GM19438 (cell line): Measurements from ENCODE around the gene COASY.
"Not testable (repeated sequence)": the region's sequence is repeated elsewhere in the genome, so short reads cannot be mapped to it uniquely, and the experiment has no call there.

Experiments
- ATAC-seq: cut with Tn5 transposase; IDR thresholded peaks from one replicate; pipeline ENCODE4 v1.9.1; 2021; ENCODE audit warnings: low read depth; ENCODE audit not compliant: unreplicated experiment

The COASY gene

DNA sequence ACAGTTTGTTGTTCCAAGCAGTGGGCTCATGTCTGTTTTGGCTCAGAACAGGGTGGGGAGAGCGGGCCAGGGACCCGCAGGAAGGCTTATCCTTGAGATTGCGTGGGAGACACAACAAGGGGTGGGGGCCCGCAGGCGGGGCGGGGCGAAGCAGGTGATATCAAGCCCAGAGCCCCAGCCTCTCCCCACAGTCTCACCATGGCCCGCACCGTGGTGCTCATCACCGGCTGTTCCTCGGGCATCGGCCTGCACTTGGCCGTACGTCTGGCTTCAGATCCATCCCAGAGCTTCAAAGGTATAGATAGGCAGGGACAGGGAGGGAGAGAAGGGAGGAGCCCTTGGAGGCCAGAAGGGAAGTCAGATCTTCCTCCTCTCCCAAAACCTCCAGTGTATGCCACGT lies 9.2 kb upstream of the COASY start, which contains the start of gene HSD17B1:
TSS of gene HSD17B1 (plus strand) at position 188 of the 400 bp plus-strand sequence. CDS start at position 199, 11 bp downstream.
- ATAC-seq = not testable (repeated sequence)

DNA sequence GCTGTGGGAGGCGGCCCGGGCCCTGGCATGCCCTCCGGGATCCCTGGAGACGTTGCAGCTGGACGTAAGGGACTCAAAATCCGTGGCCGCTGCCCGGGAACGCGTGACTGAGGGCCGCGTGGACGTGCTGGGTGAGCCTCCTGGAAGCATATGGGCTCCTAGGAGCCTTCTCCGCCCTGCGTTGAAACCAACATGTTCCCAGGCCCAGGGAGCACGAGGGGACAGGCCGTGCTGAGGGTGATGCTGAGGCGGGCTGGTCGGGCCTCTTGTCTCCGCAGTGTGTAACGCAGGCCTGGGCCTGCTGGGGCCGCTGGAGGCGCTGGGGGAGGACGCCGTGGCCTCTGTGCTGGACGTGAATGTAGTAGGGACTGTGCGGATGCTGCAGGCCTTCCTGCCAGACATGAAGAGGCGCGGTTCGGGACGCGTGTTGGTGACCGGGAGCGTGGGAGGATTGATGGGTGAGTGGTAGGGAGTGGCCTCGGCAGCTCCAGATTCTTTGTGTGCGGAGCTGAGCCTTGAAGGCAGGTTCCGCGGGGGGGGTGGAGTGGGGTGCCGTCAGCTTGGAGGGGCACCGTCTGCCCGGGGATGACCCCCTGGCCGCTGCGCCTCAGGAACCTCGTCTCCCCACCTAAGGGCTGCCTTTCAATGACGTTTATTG lies 8.7 kb upstream of the COASY start:
- no peak for ATAC-seq

DNA sequence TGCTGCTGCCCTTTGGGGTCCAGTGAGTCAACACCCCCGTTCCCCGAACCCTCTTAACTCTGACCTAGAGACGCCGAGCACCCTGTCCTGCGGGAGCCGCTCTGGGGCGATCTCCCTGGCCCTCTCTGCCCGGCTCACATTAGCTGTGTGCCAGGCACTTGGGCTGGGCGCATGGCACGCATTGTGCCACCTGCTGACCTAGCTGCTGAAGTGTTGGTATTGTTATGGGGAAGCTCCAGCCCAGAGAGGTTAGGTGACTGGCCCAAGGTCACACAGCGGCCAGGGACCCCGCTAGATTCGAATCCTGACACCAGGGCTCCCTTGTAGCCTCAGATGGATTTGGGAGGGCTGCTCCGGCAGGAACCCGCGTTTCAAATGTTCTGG lies 8.1 kb upstream of the COASY start:
- no peak for ATAC-seq

DNA sequence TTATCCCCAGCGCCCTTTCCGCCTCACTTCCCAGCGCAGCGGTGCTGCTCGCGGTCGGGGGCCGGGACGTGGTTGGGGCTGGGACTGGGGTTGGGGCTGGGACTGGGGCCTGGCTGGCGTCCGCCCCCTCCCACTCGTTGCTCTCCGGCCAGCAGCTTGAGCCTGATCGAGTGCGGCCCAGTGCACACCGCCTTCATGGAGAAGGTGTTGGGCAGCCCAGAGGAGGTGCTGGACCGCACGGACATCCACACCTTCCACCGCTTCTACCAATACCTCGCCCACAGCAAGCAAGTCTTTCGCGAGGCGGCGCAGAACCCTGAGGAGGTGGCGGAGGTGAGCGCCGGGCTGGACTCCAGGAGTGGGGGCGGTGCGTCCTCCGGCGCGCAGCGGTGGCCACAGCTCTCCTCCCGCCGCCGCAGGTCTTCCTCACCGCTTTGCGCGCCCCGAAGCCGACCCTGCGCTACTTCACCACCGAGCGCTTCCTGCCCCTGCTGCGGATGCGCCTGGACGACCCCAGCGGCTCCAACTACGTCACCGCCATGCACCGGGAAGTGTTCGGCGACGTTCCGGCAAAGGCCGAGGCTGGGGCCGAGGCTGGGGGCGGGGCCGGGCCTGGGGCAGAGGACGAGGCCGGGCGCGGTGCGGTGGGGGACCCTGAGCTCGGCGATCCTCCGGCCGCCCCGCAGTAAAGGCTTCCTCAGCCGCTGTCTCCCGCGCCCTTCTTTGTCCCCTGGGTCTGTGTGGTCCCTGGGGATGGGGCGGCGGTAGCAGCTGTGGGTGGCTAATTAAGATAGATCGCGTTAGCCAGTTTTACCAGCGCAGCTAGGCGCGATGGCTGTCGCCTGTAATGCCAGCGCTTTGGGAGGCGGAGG lies 7.5 kb upstream of the COASY start:
- ATAC-seq = peak; percentile 83

DNA sequence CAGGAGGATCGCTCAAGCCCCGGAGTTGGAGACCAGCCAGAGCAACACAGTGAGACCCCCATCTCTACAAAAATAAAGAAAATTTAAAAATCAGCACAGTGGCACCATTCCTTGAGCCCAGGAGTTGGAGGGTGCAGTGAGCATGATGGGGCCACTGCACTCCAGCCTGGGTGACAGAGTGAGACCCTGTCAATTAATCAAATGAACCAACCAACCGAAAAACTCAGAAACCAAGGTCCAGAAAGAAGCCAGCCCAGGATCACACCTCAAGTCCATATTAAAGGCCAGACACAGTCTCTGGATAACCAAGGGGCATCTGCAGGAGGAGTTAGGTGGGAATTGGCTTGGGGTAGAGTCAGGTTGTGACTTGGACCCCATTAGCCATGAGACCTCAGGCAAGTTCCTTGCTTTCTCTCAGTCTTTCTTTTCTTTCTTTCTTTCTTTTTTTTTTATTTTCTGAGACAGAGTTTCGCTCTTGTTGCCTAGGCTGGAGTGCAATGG lies 6.8 kb upstream of the COASY start:
- ATAC-seq = no peak

DNA sequence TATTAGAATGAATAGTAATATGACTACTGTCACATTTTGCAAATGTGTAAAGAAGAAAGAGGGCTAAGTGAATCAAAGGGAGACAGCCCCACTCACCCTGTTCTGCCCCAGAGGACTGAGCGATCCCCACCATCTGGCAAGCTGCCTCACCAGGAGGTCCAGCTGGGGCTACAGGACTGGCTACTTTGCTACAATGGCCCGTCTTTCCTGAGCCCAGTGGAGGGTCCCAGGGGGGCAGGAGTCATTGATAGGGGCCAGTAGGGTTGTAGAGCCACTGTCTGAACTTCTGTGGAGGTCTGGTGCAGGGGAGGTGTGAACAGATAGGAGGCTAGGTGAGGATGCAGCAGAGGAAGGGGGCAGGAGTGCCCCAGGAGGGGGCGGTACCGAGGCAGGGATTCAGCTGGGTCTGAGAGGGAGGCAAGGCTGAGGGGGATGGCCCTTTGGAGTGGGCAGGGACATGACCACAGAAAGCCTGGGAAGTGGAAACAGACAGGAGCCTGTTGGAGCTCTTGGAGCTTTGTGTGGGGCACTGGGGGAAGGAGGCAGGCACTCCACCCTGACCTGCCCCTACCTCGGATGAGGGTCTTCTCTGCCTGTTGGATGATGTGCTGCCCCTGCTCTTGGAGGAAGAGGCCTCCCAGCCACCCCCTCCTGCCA lies 5.9 kb upstream of the COASY start:
- ATAC-seq = not testable (repeated sequence)

DNA sequence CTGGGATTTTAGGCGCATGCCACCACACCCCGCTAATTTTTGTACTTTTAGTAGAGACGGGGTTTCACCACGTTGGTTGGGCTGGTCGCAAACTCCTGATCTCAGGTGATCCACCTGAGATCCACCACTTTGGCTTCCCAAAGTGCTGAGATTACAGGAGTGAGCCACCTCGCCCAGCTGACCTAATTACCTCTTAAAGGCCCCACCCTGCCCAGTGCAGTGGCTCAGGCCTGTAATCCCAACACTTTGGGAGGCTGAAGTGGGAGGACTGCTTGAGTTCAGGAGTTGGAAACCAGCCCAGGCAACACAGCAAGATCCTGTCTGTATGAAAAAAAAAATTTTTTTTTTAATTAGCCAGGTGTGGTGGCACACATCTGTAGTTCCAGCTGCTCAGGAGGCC lies 2.9 kb upstream of the COASY start:
- no peak for ATAC-seq

DNA sequence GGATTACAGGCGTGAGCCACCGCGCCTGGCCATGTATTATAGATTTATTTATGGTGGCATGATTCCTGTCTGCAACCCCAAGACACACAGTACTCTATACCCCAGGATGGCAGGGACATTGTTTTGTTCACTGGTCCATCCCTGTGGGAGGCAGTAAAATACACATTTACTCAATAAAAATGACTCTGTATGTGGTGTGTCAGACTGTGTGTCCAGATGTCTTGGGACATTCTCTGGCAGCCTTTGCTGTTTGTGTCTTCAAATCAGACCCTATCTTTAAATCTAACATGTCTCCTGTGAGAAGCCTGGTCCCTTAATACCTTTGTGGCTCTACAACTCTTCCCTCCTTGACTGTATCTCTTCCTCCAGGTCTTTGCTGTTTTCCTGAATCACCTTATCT lies 1.7 kb upstream of the COASY start:
- ATAC-seq = no peak

DNA sequence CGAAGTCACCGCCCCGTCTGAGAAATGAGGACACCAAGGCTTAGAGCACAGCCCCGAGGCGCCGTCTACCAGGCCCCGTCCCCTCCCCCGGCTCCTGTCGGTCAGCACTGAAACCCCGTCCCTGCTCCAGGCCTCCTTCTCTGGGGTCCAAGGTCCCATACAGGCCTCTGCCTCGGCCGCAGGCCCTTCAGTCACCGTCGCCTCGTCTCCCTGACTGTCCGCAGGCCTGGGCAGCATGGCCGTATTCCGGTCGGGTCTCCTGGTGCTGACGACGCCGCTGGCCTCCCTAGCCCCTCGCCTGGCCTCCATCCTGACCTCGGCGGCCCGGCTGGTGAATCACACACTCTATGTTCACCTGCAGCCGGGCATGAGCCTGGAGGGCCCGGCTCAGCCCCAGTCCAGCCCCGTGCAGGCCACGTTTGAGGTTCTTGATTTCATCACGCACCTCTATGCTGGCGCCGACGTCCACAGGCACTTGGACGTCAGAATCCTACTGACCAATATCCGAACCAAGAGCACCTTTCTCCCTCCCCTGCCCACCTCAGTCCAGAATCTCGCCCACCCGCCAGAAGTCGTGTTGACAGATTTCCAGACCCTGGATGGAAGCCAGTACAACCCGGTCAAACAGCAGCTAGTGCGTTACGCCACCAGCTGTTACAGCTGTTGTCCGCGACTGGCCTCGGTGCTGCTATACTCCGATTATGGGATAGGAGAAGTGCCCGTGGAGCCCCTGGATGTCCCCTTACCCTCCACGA lies 617 bp downstream of the COASY start:
- no peak for ATAC-seq

DNA sequence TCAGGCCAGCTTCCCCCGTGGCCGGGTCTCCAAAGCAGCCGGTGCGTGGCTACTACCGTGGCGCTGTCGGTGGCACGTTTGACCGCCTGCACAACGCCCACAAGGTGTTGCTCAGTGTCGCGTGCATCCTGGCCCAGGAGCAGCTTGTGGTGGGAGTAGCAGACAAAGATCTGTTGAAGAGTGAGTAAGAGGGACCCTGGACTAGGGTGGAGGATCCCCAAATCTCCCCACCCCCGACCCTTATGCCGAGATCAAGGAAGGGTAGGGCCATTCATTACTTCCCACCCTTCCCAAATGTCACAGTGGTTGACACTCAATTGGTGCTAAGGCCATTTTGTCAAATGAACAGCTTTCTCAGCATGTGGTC lies 1.2 kb downstream of the COASY start:
- no peak for ATAC-seq

DNA sequence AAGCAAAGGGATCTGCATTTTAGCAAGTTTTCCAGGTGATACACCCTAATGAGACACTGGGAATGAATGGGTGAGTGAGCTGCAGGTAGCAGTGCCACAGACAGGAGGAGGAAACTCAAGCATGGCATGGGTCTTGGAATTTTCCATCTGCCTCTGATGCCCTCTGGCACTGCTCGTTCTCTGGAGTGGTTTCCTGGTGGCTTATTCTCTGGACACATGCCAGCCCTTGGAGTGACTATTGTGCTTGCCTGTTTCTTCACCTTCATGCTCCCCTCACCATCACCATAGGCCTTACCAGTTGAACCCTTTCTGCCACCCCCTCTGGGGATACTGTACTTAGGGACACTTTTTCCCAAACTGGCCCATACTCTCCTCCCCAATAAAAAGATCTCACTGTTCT lies 1.6 kb downstream of the COASY start:
- ATAC-seq = no peak

DNA sequence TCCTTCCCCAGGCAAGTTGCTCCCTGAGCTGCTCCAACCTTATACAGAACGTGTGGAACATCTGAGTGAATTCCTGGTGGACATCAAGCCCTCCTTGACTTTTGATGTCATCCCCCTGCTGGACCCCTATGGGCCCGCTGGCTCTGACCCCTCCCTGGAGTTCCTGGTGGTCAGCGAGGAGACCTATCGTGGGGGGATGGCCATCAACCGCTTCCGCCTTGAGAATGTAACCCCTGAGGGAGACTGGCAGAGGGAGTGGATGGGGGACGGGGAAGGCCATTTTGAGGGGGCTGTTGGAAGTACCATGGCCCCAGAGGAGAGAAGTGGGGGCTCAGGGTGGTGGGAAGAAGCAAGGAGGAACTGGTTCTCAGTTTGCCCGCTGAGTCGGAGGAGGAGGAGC lies 2.0 kb downstream of the COASY start:
- ATAC-seq = no peak

DNA sequence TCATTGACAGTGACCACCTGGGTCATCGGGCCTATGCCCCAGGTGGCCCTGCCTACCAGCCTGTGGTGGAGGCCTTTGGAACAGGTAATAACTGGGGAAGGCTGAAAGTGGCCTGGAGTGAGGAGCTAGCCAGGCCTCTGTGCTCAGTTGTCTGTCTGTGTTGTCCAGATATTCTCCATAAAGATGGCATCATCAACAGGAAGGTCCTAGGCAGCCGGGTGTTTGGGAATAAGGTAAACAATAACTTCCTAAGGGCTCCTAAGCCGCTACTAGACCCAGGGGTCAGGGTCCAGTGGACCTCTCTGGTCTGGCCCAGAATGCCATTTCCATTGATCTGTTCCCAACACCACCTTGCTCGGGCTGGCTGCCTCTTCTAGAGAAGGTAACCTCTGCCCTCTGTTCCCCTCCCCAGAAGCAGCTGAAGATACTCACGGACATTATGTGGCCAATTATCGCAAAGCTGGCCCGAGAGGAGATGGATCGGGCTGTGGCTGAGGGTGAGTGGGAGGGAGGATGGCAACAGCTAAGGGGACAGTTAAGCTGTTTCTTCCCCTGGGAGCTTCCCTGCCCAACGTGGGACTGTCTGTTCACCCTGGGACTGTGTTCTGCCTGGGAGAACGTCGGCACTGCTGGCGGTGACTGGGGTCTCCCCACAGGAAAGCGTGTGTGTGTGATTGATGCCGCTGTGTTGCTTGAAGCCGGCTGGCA lies 3.0 kb downstream of the COASY start:
- no peak for ATAC-seq

DNA sequence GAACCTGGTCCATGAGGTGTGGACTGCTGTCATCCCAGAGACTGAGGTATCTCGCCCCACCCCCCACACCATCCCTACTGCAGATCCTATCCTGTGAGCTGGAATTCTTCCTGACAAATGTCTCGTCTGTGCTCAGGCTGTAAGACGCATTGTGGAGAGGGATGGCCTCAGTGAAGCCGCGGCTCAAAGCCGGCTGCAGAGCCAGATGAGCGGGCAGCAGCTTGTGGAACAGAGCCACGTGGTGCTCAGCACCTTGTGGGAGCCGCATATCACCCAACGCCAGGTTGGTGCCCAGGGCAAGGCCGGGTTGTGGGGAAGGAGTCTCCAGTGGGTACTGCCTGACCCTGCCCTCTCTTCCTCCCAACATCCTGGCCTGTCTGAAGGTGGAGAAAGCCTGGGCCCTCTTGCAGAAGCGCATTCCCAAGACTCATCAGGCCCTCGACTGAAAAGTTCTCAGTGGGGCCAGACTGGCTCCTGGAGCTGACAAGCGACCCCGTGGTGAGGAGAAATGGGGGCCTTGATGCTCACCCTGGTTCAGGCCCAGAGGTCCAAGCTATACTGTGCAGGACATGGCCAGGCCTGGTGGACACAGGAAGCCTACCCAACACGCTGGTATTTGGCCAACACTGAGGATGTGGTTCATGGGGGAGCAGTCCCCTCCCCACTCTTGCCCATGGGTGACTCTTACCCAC lies 3.7 kb downstream of the COASY start:
- ATAC-seq = no peak

DNA sequence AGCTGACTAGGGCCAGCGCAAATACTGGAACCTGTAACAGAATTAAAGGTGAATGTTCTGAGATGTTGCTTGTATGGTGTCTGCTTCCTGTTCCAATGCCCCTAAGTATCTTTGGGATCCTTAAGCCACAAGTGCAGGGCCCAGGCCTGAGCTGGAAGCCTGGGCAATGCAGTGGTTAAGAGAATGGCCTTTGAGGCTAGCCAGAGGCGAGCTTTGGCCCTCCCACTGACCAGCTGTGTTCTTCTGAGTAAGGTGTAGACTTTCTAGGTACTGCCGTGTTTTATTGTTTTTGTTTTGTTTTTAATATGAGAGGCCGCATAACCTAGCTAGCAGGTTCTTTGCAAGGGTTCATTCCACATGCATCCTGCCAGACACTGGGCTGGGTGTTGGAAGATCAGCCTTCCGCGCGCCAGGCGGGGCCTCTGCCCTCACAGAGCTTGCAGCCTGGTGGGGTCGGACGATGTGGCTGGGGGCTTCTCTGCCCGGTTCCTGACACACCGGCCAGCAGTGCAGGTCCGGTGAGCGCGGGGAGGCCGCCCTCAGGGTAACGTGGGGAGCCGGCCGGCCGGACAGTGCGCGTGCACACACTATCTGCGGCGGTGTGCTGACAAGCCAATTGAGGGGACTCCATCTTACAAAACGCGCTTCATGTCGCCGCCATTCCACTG lies 4.4 kb downstream of the COASY start:
- ATAC-seq = no peak

DNA sequence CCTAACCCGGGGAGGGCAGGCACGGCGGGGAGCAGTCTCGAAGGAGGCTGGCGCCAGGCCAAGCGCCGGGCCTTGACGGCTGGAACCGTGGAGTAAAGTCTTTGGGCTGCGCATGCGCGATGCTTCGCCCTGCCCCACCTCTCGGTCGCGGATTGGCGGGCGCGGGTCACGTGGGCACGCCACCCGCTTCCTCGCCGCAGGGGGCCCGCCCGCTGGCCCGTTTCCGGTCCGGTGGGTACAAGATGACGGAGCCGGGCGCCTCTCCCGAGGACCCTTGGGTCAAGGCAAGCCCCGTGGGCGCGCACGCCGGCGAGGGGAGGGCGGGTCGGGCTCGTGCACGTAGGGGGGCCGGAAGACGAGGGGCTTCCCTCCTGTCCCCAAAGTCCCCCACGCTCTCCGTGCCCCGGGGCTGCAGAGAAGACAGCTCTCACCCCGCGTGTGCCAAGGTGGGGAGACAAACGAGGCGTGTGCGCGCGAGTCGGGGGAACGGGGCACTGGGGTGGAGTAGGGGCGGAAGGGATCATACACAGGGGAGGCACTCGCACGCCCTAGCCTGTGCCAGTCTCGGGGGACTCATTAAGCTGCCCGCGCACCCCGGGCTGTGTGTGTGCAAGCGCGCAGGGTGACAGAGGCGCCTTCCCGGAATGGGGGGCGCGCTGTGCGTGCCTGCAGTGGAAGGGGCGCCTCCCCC lies 5.1 kb downstream of the COASY start, which contains the start of gene MLX:
TSS of gene MLX (plus strand) at position 218 of the 691 bp plus-strand sequence. CDS start at position 243, 25 bp downstream.
- ATAC-seq = no peak

DNA sequence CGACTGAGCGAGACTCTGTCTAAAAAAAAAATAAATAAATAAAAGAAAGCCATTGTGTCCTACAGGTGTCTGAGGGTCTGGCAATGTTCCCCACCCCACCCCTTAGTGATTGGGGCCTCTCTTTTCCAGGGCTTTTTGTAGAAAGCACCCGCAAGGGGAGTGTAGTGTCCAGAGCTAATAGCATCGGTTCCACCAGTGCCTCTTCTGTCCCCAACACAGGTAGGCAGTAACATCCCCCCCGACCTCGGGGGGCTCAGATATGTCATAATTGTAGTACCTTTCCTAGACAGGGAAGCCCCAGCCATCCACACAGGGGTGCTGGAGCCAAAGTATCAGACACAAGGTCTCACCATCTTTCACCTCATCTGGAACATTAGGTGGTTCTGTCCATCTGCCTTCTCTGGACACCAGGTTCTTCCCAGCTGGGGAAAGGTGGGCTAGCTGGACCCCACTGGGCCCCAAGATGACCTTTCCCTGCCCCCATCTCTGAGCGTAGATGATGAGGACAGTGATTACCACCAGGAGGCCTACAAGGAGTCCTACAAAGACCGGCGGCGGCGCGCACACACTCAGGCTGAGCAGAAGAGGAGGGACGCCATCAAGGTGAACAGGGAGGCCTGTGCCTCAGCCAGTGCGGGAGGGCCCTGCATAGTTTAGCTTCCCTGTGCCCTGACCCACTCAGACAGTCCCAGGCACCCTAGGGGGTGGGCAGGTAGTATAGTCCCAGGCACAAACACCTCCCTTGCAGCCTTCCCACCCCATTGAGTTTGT lies 6.6 kb downstream of the COASY start:
- ATAC-seq = no peak
